ENCODE measurements around the gene AIP.
A peak's percentile ranks its signal among the peaks of the same experiment; 100 is the strongest.

Gene AIP

DNA sequence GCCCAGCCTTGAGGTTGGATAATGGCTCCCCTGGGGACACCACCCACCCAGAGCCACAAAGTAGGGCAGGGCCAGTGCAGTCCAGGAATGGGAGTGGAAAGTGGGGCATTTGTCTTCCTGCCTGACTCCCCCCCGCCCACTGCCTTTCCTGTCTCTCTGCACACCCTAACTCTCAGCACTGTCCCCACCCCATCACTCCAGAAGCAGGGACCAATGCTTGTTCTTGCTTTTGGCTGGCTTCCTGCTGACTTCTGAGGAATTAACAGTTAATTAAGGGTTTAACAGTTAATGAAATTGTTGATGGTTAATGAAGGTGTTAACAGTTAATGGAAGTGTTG is 17.6 kb downstream of the AIP start:
- H3K9me3 ChIP-seq (ENCODE audit: severe bottlenecking) = no peaks in the 10 kb centered on the region
- H3K36me3 ChIP-seq = peaks cover 57% of the 10 kb centered on the region
- no peaks in the 10 kb centered on the region for H3K27me3 ChIP-seq (ENCODE audit: insufficient read depth, low read depth, severe bottlenecking)
- TF ChIP-seq, protein P1, sequence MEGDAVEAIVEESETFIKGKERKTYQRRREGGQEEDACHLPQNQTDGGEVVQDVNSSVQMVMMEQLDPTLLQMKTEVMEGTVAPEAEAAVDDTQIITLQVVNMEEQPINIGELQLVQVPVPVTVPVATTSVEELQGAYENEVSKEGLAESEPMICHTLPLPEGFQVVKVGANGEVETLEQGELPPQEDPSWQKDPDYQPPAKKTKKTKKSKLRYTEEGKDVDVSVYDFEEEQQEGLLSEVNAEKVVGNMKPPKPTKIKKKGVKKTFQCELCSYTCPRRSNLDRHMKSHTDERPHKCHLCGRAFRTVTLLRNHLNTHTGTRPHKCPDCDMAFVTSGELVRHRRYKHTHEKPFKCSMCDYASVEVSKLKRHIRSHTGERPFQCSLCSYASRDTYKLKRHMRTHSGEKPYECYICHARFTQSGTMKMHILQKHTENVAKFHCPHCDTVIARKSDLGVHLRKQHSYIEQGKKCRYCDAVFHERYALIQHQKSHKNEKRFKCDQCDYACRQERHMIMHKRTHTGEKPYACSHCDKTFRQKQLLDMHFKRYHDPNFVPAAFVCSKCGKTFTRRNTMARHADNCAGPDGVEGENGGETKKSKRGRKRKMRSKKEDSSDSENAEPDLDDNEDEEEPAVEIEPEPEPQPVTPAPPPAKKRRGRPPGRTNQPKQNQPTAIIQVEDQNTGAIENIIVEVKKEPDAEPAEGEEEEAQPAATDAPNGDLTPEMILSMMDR (IDR thresholded peaks at IDR 0.05; ENCODE audit: low read depth, low read length) = no peak
- no peak for DNase-seq
- no peak overlapping the region for H3K27ac ChIP-seq
- H3K4me3 ChIP-seq (ENCODE audit: low read depth, low read length) = no peak overlapping the region

DNA sequence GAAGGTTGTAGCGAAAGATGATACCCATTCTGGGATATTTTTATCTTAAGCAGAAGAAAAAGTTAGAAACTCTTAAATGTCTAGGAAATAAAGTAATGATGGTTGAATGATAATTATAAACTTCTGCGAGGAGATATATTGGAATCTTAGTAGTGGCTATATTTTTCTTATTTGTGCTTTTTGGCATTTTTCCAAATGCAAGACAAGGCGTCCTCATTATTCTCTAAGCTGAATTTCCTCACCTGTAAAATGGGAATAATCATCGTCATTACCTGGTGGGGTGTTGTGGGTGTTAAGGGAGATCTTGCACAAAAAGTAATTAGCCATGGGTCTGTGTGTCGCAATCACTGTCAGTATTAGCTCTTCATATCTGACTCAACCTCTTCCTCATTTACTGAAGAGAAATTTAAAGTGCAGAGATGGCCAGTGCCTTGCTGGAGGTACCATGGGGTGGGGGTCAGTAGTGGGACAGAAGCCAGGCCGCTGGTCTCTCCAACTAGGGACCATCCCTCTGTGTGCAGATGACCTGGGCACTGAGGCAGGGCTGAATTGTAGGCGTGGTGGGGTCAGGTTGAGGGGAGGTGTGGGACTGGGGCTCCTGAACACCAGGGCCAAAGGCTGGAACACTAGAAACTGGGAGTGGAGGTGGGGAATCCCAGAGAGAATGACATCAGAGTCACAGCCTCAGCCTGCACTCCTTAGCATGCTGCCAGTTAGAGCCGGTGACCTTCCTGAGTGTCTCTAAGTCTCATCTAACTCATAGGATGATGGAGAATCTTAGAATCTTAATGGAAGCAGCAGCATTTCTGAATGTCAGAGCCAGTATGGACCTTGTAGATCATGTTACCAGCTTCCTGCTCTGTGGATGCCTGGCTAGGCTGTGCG is 18.2 kb downstream of the AIP start:
- Histone ChIP-seq H3K27ac (no peak overlapping the region), H3K36me3 (peaks cover 51% of the 10 kb centered on the region), H3K9me3 (ENCODE audit: severe bottlenecking) (no peaks in the 10 kb centered on the region), H3K27me3 (ENCODE audit: insufficient read depth, low read depth, severe bottlenecking) (no peaks in the 10 kb centered on the region), H3K4me3 (ENCODE audit: low read depth, low read length) (no peak overlapping the region)
- DNase-seq = no peak
- TF ChIP-seq, protein P1 (IDR thresholded peaks at IDR 0.05; ENCODE audit: low read depth, low read length) = no peak

DNA sequence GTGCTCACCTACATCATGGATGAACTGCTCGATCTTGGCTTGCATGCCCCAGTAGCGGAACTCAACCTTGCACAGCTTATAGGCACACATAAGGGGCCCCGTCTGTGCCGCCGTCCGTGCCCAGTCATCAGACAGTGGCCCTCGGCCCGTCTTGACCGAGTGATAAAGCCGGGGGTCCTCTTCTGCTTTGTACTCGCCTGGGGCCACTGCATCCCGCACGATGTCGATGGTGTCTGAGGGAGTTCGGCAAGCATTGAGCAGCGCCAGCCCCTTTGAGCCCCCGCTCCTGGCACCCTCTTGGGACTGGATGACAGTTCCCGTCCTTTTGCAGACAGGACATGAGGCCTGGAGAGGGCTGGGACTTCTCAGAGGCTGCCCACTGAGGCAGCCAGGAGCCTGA is 19.0 kb downstream of the AIP start:
- Histone ChIP-seq H3K4me3 (ENCODE audit: low read depth, low read length) (no peak overlapping the region), H3K27ac (no peak overlapping the region), H3K9me3 (ENCODE audit: severe bottlenecking) (no peaks in the 10 kb centered on the region), H3K27me3 (ENCODE audit: insufficient read depth, low read depth, severe bottlenecking) (no peaks in the 10 kb centered on the region), H3K36me3 (peaks cover 51% of the 10 kb centered on the region)
- TF ChIP-seq, protein P1 (IDR thresholded peaks at IDR 0.05; ENCODE audit: low read depth, low read length) = no peak
- no peak for DNase-seq

DNA sequence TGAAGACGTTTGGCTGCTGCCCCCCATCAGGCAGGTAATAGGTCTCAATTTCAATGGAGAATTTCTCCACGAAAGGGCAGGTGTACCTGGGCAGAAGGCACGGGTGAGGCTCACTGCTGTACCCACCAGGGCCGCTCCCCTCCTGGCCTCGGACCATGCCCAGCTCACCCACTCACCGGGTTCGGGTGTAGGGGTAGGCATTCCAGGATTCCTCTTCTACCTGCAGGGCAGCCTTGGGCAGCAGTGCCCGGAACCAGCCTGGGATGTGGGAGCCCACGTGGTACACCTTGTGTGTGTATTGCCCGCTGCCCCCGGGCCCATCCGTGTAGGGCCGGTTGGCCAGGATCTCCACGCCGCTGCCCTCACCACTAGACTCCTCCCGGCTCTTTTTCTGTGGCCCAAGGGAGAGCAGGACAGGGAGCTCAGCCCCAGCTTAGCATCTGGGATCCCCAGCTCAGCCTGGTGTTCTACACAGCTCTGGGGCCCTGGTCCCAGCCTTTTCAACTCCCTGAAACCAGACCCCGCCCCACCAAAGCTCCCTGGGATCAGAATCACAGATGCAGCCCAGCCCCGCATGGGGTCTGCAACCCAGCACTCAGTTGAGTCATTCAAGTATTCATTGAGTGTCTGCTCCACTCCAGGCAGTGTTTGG is 19.6 kb downstream of the AIP start:
- TF ChIP-seq, protein P1 (IDR thresholded peaks at IDR 0.05; ENCODE audit: low read depth, low read length) = no peak
- Histone ChIP-seq H3K27ac (no peak overlapping the region), H3K9me3 (ENCODE audit: severe bottlenecking) (no peaks in the 10 kb centered on the region), H3K36me3 (peaks cover 51% of the 10 kb centered on the region), H3K4me3 (ENCODE audit: low read depth, low read length) (no peak overlapping the region), H3K27me3 (ENCODE audit: insufficient read depth, low read depth, severe bottlenecking) (no peaks in the 10 kb centered on the region)
- DNase-seq = no peak

DNA sequence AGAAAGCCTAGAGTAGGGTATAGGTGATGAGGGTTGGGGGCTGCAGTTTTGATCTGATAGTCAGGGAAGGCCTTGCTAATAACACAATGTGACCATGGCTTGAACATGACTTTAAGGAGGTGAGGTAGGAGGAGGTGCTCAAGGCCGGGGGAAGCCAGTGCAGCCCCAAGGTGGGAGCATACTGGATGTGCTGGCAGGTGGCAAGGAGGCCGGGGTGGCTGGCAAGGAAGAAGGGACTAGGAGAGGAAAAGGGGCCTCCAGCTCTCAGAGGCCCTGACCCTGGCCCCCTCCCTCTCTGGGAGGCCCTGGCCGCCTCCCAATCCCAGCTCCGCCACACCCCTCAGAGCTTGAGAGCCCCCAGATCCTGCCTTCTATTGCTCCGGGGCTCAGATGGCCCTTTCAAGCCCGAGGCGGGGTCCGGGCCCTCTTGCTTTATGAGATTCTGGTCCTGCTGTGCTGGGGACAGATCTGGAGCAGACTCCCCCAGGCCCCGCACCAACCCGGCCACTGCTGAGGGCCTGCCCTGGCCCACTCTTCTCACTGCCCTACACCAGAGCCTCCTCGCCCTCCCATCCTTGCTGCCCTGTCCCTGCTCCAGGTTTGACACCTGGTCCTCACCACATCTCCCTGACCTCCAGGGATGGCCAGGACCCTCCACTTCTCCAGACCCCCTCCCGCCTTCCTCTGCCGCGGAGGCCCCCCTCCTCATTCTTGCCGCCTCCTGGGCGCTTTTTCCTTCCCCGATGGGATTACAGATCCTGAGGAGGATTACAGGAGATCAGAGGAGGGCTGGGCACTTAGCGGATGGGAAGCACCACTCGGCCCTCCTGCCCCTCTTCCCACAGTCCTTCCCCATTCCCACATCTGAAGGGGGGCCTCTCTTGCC is 20.5 kb downstream of the AIP start:
- Histone ChIP-seq H3K4me3 (ENCODE audit: low read depth, low read length) (peak overlapping the region; percentile 88), H3K9me3 (ENCODE audit: severe bottlenecking) (no peaks in the 10 kb centered on the region), H3K27ac (peak overlapping the region; percentile 71), H3K36me3 (peaks cover 51% of the 10 kb centered on the region), H3K27me3 (ENCODE audit: insufficient read depth, low read depth, severe bottlenecking) (no peaks in the 10 kb centered on the region)
- TF ChIP-seq, protein P1 (IDR thresholded peaks at IDR 0.05; ENCODE audit: low read depth, low read length) = no peak
- peak; percentile 81 for DNase-seq

Data from WERI-Rb-1 (cell line).